ENCODE results near the gene SYNDIG1. TPM values are rescaled to one million over a fixed set of nuclear protein-coding genes. Genes with fewer than 3 reads are reported as not detected.

SYNDIG1 gene
- total RNA-seq, 1 experiment from 2014 or later, result not detected

GRCh38 chr20:24607402-24607801, 138.0 kb downstream of the SYNDIG1 start:
- Histone ChIP-seq H3K27ac (ENCODE audit: low read length) (no peak overlapping the region), H3K9me3 (ENCODE audit: control insufficient read depth, insufficient read depth, low read depth, low read length) (no peaks in the 10 kb centered on the region), H3K36me3 (ENCODE audit: control insufficient read depth, insufficient read depth, low read length) (no peaks in the 10 kb centered on the region), H3K4me1 (ENCODE audit: control insufficient read depth, insufficient read depth, low read length) (no peaks in the 10 kb centered on the region), H3K4me3 (ENCODE audit: low read depth in 2 of 2, low read length in 2 of 2) (no peak overlapping the region), H3K27me3 (ENCODE audit: control insufficient read depth, insufficient read depth, low read length) (no peaks in the 10 kb centered on the region)
- in situ Hi-C loops (cut with HindIII; ENCODE audit: low pct_unique_long_range_greater_than_20kb, low sequenced_read_pairs), result no loop called here
- intact Hi-C loops (cut with micrococcal nuclease; ENCODE audit: unreplicated experiment), result no loop called here
- POLR2A ChIA-PET, result no interaction called here
- CTCF ChIA-PET, result no interaction called here
- DNase-seq (ENCODE audit: low read depth, low spot score) (no peak), ATAC-seq (no peak)
- TF ChIP-seq SIN3A (IDR thresholded peaks at IDR 0.05; ENCODE audit: borderline replicate concordance, insufficient read depth, low read depth, low read length) (no peak), TCF7L2 (IDR thresholded peaks at IDR 0.05; ENCODE audit: low read depth, low read length) (no peak), POLR2AphosphoS5 (IDR thresholded peaks at IDR 0.05; ENCODE audit: low read depth, low read length) (no peak), CTCF (IDR thresholded peaks at IDR 0.05) (no peak), REST (IDR thresholded peaks at IDR 0.05; ENCODE audit: insufficient read depth in 1 of 2, low read depth in 2 of 2, low read length in 1 of 2) (no peak)
- no TSS peak for BruUV-seq (replicated peaks)

GRCh38 chr20:24608926-24609667, 139.7 kb downstream of the SYNDIG1 start:
- H3K27me3 ChIP-seq (ENCODE audit: control insufficient read depth, insufficient read depth, low read length), result no peaks in the 10 kb centered on the region
- intact Hi-C loops (cut with micrococcal nuclease; ENCODE audit: unreplicated experiment) (no loop called here), in situ Hi-C loops (cut with HindIII; ENCODE audit: low pct_unique_long_range_greater_than_20kb, low sequenced_read_pairs) (no loop called here)
- no TSS peak for BruUV-seq (replicated peaks)
- no peak for DNase-seq (ENCODE audit: low read depth, low spot score)
- POLR2A ChIA-PET, result no interaction called here
- H3K9me3 ChIP-seq (ENCODE audit: control insufficient read depth, insufficient read depth, low read depth, low read length), result no peaks in the 10 kb centered on the region
- no peak for ATAC-seq
- no peaks in the 10 kb centered on the region for H3K36me3 ChIP-seq (ENCODE audit: control insufficient read depth, insufficient read depth, low read length)
- H3K27ac ChIP-seq (ENCODE audit: low read length), result no peak overlapping the region
- no peak overlapping the region for H3K4me3 ChIP-seq (ENCODE audit: low read depth in 2 of 2, low read length in 2 of 2)
- CTCF ChIA-PET, result no interaction called here
- H3K4me1 ChIP-seq (ENCODE audit: control insufficient read depth, insufficient read depth, low read length), result no peaks in the 10 kb centered on the region
- TF ChIP-seq POLR2AphosphoS5 (IDR thresholded peaks at IDR 0.05; ENCODE audit: low read depth, low read length), result no peak
- no peak for TF ChIP-seq SIN3A (IDR thresholded peaks at IDR 0.05; ENCODE audit: borderline replicate concordance, insufficient read depth, low read depth, low read length)
- no peak; the same call in 1 of the 2 replicates for TF ChIP-seq CTCF (IDR thresholded peaks at IDR 0.05)

Data from Panc1 (cell line).